ENCODE data around the gene PPP1R37. TPM values are rescaled to one million over a fixed set of nuclear protein-coding genes. Genes with fewer than 3 reads are reported as not detected.

Gene PPP1R37, protein sequence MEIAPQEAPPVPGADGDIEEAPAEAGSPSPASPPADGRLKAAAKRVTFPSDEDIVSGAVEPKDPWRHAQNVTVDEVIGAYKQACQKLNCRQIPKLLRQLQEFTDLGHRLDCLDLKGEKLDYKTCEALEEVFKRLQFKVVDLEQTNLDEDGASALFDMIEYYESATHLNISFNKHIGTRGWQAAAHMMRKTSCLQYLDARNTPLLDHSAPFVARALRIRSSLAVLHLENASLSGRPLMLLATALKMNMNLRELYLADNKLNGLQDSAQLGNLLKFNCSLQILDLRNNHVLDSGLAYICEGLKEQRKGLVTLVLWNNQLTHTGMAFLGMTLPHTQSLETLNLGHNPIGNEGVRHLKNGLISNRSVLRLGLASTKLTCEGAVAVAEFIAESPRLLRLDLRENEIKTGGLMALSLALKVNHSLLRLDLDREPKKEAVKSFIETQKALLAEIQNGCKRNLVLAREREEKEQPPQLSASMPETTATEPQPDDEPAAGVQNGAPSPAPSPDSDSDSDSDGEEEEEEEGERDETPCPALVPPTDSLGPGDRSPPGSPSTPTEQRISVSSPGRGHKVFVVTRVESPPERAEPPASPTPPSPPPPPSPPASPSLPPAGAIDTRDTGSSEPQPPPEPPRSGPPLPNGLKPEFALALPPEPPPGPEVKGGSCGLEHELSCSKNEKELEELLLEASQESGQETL
- total RNA-seq, result 10 to 100 TPM; 17.2 to 32.4 (median 17.8) TPM

DNA sequence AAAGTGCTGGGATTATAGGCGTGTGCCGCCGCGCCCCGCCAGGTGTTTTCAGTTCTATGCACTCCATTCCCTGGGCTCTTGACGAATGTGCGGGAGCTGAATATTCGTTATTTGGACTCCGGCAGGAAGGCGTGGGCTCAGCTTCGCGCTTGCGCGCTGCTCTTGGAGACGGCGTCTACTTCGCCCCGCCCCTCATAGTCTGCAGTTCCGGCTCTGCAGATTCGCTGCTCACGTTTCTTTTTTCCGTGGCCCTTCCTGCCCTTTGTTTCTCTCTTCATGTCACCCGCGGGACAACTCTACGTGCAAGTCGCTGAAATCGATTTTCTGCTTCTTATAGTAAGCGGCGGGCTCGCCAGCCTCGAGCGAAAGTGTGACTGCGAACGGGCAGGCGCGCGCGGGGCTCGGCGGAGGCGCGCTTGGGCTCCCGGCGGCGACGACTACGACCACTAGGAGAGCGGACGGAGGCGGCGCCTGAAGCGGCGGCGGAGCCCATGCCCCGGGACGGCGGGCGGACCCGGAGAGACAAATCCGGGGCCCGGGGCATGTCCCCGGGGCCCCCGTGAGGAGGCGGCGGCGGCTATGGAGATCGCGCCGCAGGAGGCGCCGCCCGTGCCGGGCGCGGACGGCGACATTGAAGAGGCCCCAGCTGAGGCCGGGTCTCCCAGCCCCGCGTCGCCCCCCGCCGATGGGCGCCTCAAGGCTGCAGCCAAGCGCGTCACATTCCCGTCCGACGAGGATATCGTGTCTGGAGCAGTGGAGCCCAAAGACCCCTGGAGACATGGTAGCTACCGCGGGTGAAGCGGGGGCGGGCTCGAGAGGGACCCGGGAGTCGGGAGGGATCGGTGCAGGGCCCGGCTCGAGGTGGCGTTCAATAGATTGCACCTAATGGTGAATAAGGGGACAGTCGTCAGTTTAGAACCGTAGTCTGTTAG is at the start of gene PPP1R37:
Gene PPP1R37 (plus strand): TSS at position 433 of the 932 bp plus-strand sequence. CDS start 147 bp downstream, at position 580.
- TF ChIP-seq, protein P1, sequence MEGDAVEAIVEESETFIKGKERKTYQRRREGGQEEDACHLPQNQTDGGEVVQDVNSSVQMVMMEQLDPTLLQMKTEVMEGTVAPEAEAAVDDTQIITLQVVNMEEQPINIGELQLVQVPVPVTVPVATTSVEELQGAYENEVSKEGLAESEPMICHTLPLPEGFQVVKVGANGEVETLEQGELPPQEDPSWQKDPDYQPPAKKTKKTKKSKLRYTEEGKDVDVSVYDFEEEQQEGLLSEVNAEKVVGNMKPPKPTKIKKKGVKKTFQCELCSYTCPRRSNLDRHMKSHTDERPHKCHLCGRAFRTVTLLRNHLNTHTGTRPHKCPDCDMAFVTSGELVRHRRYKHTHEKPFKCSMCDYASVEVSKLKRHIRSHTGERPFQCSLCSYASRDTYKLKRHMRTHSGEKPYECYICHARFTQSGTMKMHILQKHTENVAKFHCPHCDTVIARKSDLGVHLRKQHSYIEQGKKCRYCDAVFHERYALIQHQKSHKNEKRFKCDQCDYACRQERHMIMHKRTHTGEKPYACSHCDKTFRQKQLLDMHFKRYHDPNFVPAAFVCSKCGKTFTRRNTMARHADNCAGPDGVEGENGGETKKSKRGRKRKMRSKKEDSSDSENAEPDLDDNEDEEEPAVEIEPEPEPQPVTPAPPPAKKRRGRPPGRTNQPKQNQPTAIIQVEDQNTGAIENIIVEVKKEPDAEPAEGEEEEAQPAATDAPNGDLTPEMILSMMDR (IDR thresholded peaks at IDR 0.05; ENCODE audit: low read depth), result no peak

DNA sequence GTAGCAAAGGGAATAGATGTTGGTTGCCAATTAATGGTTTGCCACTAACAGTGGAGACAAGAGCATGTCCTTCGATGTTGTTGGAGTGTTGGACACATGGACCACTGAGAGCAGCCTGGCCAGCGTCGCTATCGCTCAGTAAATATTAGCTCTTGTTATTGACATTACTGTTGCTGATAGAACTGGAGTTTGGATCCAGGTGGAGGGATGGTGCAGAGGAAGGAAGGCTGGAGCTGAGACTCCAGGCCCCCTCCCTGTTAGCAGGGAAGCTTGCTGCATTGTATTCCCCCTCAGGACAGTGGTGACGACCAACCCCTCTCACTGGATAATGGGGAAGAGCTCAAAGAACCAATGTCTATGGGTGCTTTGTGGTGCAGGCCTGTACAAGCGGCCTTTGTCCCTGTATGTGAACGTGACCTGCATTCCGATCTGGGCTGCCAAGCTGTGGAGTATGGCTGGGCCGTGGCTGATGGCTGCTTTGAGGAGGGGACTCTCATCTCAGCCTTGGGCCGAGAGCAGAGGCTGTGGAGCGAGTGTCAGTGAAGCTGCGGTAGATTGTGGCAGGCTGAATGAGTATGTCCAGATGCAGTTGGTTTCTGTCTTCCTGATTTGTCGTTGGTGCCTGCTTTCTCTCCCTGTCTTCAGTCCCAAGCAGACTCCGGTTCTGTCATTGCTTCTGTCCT is 47.2 kb upstream of the PPP1R37 start:
- TF ChIP-seq, protein P1 (IDR thresholded peaks at IDR 0.05; ENCODE audit: low read depth), result no peak

DNA sequence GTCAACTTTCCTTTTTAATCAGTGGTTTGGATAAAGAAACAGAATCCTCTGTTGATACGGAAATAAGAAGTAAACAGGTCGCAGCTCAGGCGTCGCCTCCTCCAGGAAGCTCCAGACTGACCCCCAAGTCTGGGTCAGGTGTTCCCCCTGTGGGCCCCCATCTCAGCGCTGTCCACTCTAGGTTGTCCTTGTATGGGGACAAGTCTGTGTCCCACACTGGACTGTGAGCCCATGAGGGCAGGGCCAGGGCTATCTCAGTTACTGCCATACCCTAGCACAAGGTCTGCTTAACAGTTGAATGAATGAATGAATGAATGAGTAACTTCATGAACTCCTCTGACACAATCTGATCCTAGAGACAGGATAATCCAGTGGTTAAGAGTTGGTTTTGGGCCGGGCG is 46.6 kb upstream of the PPP1R37 start:
- TF ChIP-seq, protein P1 (IDR thresholded peaks at IDR 0.05; ENCODE audit: low read depth), result no peak

DNA sequence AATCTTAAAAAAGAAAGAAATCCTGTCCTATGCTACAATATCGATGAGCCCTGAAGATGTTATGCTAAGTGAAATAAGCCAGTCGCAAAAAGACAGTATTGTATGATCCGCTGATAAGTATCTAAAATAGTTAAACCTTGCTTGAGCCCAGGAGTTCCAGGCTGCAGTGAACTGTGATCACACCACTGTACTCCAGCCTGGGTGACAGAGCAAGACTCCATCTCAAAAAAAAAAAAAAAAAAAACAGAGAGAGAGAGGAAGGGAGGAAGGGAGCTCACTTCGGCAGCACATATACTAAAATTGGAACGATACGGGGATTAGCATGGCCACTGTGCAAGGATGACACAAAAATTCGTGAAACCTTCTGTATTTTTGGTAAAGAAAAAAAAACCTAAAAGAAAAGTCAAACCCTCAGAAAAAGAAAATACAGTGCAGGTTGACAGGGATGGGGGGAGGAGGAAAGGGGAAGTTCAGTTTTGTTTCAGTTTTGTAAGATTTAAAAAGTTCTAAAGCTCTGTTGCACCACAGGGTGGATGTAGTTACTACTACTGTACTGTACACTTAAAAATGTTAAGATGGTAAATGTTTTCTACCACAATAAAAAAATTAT is 45.7 kb upstream of the PPP1R37 start:
- TF ChIP-seq, protein P1 (IDR thresholded peaks at IDR 0.05; ENCODE audit: low read depth), result no peak

DNA sequence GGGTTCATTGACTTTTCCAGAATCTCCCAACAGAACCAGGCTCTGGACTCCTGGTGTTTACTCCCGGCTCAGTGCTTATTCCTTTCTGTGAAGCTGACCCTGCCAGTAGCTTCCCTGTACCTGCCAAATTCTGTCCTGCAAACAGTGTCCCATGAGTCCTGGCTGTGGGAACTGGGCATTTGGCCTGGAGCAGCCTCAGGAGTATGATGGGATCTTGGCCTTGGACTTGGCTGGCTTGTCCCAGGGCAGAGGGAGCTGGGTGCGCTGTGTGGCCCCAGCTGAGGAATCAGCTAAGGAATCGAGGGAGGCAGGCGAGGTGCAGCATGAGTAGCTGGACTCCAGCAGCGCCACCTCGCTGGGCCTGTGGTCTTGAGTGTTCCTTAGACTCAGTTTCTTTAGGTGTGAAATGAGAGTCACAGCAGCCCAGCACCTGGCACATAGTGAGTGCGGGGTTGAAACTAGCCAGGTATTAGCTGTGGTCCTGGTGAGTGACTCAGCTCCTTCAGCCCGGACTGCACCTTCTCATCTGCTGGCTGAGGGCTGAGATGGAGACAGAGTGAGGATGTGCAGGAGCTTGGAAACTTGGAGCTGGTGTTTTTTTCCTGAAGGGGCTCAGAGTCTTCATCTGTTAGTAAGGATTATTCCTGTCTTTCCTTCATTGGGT is 43.8 kb upstream of the PPP1R37 start:
- TF ChIP-seq, protein P1 (IDR thresholded peaks at IDR 0.05; ENCODE audit: low read depth), result no peak

DNA sequence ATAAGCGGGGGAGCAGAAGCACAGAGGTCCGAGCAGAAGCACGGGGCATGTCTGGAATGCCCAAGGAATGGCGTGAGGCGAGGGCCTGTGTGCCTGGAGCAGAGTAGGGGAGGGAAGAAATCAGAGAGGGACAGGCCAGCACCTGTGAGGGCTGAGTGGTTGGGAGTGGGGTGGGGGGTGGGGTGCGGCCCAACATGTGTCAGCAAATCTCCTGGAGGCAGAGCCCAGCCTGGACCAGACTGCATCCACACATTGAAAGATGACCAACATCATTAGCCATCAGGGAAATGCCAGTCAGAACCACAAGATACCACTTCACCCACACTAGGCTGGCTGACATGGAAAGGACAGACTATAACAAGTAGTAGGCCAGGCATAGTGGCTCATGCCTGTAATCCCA is 42.9 kb upstream of the PPP1R37 start:
- TF ChIP-seq, protein P1 (IDR thresholded peaks at IDR 0.05; ENCODE audit: low read depth), result no peak

Measured in subcutaneous adipose tissue (tissue), 4 donors.